ENCODE data around the gene FIG4.
"Not testable (repeated sequence)": the region's sequence is repeated elsewhere in the genome, so short reads cannot be mapped to it uniquely, and the experiment has no call there.

FIG4 gene

GRCh38 chr6:109800771-109801170 lies 109.7 kb downstream of the FIG4 start:
- no peak for DNase-seq

GRCh38 chr6:109801794-109802193 lies 110.7 kb downstream of the FIG4 start:
- no peak for DNase-seq

- DNase-seq = no peak
These were observed 112.9 kb downstream of the FIG4 start for GRCh38 chr6:109804020-109804419.

- no peak for DNase-seq
These were observed 116.8 kb downstream of the FIG4 start for GRCh38 chr6:109807881-109808280.

GRCh38 chr6:109808837-109809236 lies 117.7 kb downstream of the FIG4 start:
- no peak for DNase-seq

- DNase-seq = no peak
These were observed 124.0 kb downstream of the FIG4 start for GRCh38 chr6:109815054-109815453.

GRCh38 chr6:109816452-109817374 lies 125.6 kb downstream of the FIG4 start:
- no peak for DNase-seq

- no peak for DNase-seq
These were observed 129.7 kb downstream of the FIG4 start for GRCh38 chr6:109820706-109821350.

- no peak for DNase-seq
These were observed 130.3 kb downstream of the FIG4 start for GRCh38 chr6:109821428-109821827.

- DNase-seq = no peak
These were observed 133.0 kb downstream of the FIG4 start for GRCh38 chr6:109824105-109824504.

- no peak for DNase-seq
These were observed 135.5 kb downstream of the FIG4 start for GRCh38 chr6:109826551-109826950.

GRCh38 chr6:109831352-109831751 lies 140.3 kb downstream of the FIG4 start:
- not testable (repeated sequence) for DNase-seq

GRCh38 chr6:109834131-109834530 lies 143.0 kb downstream of the FIG4 start:
- no peak for DNase-seq

- DNase-seq = no peak
These were observed 143.7 kb downstream of the FIG4 start for GRCh38 chr6:109834595-109835437.

GRCh38 chr6:109840034-109840433 lies 148.9 kb downstream of the FIG4 start:
- no peak for DNase-seq

- no peak for DNase-seq
These were observed 149.7 kb downstream of the FIG4 start for GRCh38 chr6:109840796-109841195.

- DNase-seq = no peak
These were observed 150.8 kb downstream of the FIG4 start for GRCh38 chr6:109841869-109842268.

GRCh38 chr6:109852713-109853112 lies 161.6 kb downstream of the FIG4 start:
- no peak for DNase-seq

GRCh38 chr6:109853426-109853825 lies 162.3 kb downstream of the FIG4 start:
- DNase-seq = no peak

GRCh38 chr6:109853951-109854350 lies 162.9 kb downstream of the FIG4 start:
- no peak for DNase-seq

GRCh38 chr6:109854541-109855308 lies 163.6 kb downstream of the FIG4 start:
- no peak for DNase-seq

GRCh38 chr6:109855476-109856040 lies 164.5 kb downstream of the FIG4 start:
- DNase-seq = not testable (repeated sequence)

Measured in fibroblast of skin of right quadriceps (primary cell).